ENCODE results near the gene AGAP1.

- TF ChIP-seq CTCF (IDR thresholded peaks at IDR 0.05) (no peak), POLR2A (IDR thresholded peaks at IDR 0.05; ENCODE audit: low read length) (no peak), CBX8 (IDR thresholded peaks at IDR 0.05) (no peak), RAD21 (conservative IDR thresholded peaks at IDR 0.05 in 1 of 2, IDR thresholded peaks at IDR 0.05 in 1 of 2) (no peak), NR3C1 (IDR thresholded peaks at IDR 0.05) (no peak), RCOR1 (IDR thresholded peaks at IDR 0.05; ENCODE audit: low read depth, low read length) (no peak), HDAC2 (IDR thresholded peaks at IDR 0.05) (no peak)
Observed at GRCh38 chr2:235614176-235614860, 120.5 kb downstream of the AGAP1 start.

Data from A549 (cell line).